Measurements from ENCODE around the gene NEBL.
"Not testable (repeated sequence)": the region's sequence is repeated elsewhere in the genome, so short reads cannot be mapped to it uniquely, and the experiment has no call there.

NEBL gene, protein sequence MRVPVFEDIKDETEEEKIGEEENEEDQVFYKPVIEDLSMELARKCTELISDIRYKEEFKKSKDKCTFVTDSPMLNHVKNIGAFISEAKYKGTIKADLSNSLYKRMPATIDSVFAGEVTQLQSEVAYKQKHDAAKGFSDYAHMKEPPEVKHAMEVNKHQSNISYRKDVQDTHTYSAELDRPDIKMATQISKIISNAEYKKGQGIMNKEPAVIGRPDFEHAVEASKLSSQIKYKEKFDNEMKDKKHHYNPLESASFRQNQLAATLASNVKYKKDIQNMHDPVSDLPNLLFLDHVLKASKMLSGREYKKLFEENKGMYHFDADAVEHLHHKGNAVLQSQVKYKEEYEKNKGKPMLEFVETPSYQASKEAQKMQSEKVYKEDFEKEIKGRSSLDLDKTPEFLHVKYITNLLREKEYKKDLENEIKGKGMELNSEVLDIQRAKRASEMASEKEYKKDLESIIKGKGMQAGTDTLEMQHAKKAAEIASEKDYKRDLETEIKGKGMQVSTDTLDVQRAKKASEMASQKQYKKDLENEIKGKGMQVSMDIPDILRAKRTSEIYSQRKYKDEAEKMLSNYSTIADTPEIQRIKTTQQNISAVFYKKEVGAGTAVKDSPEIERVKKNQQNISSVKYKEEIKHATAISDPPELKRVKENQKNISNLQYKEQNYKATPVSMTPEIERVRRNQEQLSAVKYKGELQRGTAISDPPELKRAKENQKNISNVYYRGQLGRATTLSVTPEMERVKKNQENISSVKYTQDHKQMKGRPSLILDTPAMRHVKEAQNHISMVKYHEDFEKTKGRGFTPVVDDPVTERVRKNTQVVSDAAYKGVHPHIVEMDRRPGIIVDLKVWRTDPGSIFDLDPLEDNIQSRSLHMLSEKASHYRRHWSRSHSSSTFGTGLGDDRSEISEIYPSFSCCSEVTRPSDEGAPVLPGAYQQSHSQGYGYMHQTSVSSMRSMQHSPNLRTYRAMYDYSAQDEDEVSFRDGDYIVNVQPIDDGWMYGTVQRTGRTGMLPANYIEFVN

DNA sequence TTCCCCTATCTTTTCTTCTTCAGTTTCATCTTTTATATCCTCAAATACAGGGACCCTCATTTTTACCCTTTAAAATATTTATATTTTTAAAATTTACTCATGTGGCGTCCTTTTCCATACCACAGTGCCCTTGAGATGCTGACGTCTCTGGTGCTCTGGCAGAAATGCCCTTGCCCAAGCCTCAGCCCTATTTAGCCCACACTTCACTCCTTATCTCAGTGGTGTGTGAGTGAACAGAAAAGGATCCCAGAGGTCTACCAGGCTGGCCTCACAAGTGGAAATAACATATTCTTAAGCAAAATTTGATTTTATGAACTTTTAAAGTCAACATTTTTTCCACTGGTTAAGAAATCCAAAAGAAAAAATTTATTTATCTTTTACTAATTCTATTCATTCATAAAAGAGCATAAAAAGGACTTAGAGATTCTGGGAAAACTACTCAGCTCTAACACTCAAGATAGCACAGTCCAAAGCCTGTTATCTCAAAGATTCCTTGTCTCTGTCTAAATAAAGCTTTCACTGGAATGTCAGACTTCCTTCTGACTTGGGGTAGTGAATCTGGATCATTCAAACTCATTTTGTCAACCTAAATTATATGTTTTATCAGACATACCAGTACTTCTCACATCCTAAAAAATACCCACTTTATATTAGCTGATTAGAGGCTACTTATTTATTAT, at the start of gene NEBL:
NEBL (minus strand) TSS at position 166 of the 680 bp plus-strand sequence; CDS start at position 60, 106 bp downstream.
- Mint-ChIP-seq H3K36me3 (no peaks in the 10 kb centered on the region), H3K4me1 (no peaks in the 10 kb centered on the region), H3K27ac (no peak within 1 kb of the TSS), H3K4me3 (no peak within 1 kb of the TSS), H3K9me3 (peaks cover 2% of the 10 kb centered on the region), H3K27me3 (no peaks in the 10 kb centered on the region)
- CTCF ChIA-PET: no interaction called here
- no peak for DNase-seq

- no peaks in the 10 kb centered on the region for H3K9me3 Mint-ChIP-seq
- H3K4me1 Mint-ChIP-seq: no peaks in the 10 kb centered on the region
- no peak for DNase-seq
- no peak overlapping the region for H3K4me3 Mint-ChIP-seq
- no peaks in the 10 kb centered on the region for H3K27me3 Mint-ChIP-seq
- no peak overlapping the region for H3K27ac Mint-ChIP-seq
- H3K36me3 Mint-ChIP-seq: no peaks in the 10 kb centered on the region
- CTCF ChIA-PET: no interaction called here
Measured at GRCh38 chr10:20945546-20946332, 48.6 kb upstream of the NEBL start.

DNA sequence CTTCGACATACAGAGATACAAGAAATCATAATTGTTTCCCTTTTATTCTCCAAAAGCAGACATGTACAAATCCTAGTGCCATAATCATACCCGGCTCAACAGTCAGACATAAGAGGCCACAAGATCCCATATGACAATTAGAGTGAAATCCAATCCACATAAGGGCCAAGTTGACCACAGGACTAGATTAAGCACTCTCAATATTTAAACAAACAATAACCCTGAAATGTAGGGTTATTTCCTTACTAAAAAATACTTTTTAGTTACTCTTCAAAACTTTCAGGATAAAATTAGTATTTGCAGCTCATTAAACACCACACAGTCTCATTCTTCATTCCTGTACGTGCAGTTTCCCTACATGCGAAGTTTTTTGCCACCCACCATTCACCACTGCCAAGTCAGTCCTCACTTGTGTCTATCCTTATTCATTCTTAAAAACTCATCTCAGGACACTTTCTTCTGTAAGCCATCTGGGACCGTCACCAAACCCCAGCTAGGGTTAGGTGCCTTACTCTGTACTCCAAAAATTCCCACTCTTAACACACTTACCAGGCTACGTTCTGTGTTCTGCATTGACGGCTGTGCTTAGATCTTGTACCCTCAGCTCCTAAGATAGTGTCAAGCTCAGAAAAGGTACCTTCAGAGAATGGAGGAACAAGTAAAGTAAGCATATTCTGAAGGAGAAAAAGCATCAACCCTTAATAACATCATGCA, 47.8 kb upstream of the NEBL start:
- CTCF ChIA-PET: no interaction called here

GRCh38 chr10:20939414-20939813, 42.3 kb upstream of the NEBL start:
- CTCF ChIA-PET, DNase-seq, H3K4me1 Mint-ChIP-seq, H3K9me3 Mint-ChIP-seq, H3K36me3 Mint-ChIP-seq, H3K4me3 Mint-ChIP-seq, H3K27ac Mint-ChIP-seq, H3K27me3 Mint-ChIP-seq: not testable (repeated sequence)

More for the DNA sequence above, 47.8 kb upstream of the NEBL start:
- Mint-ChIP-seq H3K9me3 (no peaks in the 10 kb centered on the region), H3K36me3 (no peaks in the 10 kb centered on the region), H3K4me1 (no peaks in the 10 kb centered on the region), H3K4me3 (no peak overlapping the region), H3K27me3 (no peaks in the 10 kb centered on the region), H3K27ac (no peak overlapping the region)
- DNase-seq: no peak

- Mint-ChIP-seq H3K36me3 (no peaks in the 10 kb centered on the region), H3K4me1 (no peaks in the 10 kb centered on the region), H3K4me3 (no peak overlapping the region), H3K27ac (no peak overlapping the region), H3K27me3 (no peaks in the 10 kb centered on the region), H3K9me3 (peaks cover 3% of the 10 kb centered on the region)
- no peak for DNase-seq
- CTCF ChIA-PET: no interaction called here
Measured at GRCh38 chr10:20936396-20936795, 39.3 kb upstream of the NEBL start.

GRCh38 chr10:20935931-20936330, 38.8 kb upstream of the NEBL start:
- CTCF ChIA-PET: no interaction called here
- H3K9me3 Mint-ChIP-seq: peaks cover 3% of the 10 kb centered on the region
- H3K27me3 Mint-ChIP-seq: no peaks in the 10 kb centered on the region
- no peak overlapping the region for H3K27ac Mint-ChIP-seq
- H3K4me3 Mint-ChIP-seq: no peak overlapping the region
- H3K36me3 Mint-ChIP-seq: no peaks in the 10 kb centered on the region
- no peak for DNase-seq
- no peaks in the 10 kb centered on the region for H3K4me1 Mint-ChIP-seq

- no peaks in the 10 kb centered on the region for H3K27me3 Mint-ChIP-seq
- no peak overlapping the region for H3K27ac Mint-ChIP-seq
- H3K4me3 Mint-ChIP-seq: no peak overlapping the region
- peaks cover 3% of the 10 kb centered on the region for H3K9me3 Mint-ChIP-seq
- H3K4me1 Mint-ChIP-seq: no peaks in the 10 kb centered on the region
- CTCF ChIA-PET: no interaction called here
- H3K36me3 Mint-ChIP-seq: no peaks in the 10 kb centered on the region
- no peak for DNase-seq
Measured at GRCh38 chr10:20935301-20935700, 38.2 kb upstream of the NEBL start.

DNA sequence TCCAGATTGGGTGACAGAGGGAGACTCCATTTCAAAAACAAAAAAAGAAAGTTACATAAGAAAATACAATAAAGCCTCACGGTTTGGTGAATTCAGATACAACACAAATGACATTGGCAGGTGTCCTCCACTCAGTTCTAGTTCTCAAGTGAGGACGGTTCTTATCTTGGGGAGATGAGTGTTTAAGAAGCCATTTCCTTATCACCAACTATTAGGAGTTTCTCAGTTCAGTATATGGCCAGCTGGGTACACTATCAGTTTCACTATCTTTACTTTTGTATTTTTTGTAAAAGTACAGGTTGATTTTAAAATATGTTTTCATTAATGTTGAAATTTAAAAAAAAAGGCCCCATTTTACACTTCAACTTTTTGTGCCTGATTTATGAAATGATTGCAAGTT, 36.6 kb upstream of the NEBL start:
- no peaks in the 10 kb centered on the region for H3K4me1 Mint-ChIP-seq
- no peak overlapping the region for H3K4me3 Mint-ChIP-seq
- DNase-seq: no peak
- no peaks in the 10 kb centered on the region for H3K36me3 Mint-ChIP-seq
- no peaks in the 10 kb centered on the region for H3K27me3 Mint-ChIP-seq
- no peak overlapping the region for H3K27ac Mint-ChIP-seq
- CTCF ChIA-PET: no interaction called here
- peaks cover 3% of the 10 kb centered on the region for H3K9me3 Mint-ChIP-seq

DNA sequence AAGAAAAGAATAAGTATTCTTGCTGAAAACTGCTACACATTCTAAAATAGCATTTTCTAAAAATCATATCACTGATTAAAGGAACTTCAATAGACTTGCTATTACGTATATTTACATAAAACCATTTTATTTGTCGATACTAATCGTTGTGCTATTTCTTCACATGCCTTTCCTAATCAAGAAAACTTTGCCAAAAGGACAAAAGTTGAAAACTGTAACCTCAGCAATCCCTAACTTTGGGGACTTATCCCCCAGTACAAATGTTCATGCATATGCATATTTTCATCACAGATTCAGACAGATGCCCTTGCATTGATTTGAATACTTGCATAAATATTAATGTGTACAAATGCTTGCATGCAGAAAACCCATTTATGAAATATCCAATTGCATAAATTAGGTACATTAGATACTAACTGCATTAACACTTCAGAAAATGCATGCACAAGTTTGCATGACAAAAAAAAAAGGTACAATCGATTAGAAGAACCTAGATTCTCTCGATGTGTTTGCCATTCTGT, 35.6 kb upstream of the NEBL start:
- DNase-seq: no peak
- Mint-ChIP-seq H3K4me1 (no peaks in the 10 kb centered on the region), H3K27ac (no peak overlapping the region), H3K36me3 (no peaks in the 10 kb centered on the region), H3K4me3 (no peak overlapping the region), H3K27me3 (no peaks in the 10 kb centered on the region), H3K9me3 (peaks cover 3% of the 10 kb centered on the region)
- CTCF ChIA-PET: no interaction called here

GRCh38 chr10:20931156-20931795, 34.2 kb upstream of the NEBL start:
- H3K27me3 Mint-ChIP-seq: no peaks in the 10 kb centered on the region
- no peaks in the 10 kb centered on the region for H3K36me3 Mint-ChIP-seq
- H3K4me3 Mint-ChIP-seq: no peak overlapping the region
- CTCF ChIA-PET: no interaction called here
- no peaks in the 10 kb centered on the region for H3K9me3 Mint-ChIP-seq
- H3K4me1 Mint-ChIP-seq: no peaks in the 10 kb centered on the region
- DNase-seq: no peak
- H3K27ac Mint-ChIP-seq: no peak overlapping the region

DNA sequence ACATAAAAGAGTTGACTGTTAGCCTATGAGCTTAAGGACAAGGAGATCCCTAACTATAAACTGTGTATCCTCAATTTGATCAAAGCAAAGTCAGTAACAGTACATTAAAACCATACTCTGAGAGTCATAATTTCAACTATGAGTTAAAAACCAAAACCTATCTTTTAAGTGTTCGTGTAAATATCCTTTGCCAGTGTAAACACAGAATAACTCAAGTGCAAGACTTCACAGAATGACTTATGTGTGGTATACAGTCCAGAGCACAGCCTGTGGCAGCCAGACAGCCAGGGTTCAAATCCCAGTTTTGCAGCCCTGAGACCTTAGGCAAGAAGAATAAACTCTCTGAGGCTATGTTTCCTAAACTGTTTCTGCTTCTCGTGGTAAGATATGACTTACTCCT, 30.3 kb upstream of the NEBL start:
- Mint-ChIP-seq H3K4me1 (no peaks in the 10 kb centered on the region), H3K36me3 (no peaks in the 10 kb centered on the region), H3K27me3 (no peaks in the 10 kb centered on the region), H3K4me3 (no peak overlapping the region), H3K27ac (no peak overlapping the region), H3K9me3 (no peaks in the 10 kb centered on the region)
- no peak for DNase-seq
- CTCF ChIA-PET: no interaction called here

GRCh38 chr10:20922451-20922850, 25.3 kb upstream of the NEBL start:
- H3K36me3 Mint-ChIP-seq: no peaks in the 10 kb centered on the region
- no peak for DNase-seq
- CTCF ChIA-PET: no interaction called here
- no peaks in the 10 kb centered on the region for H3K9me3 Mint-ChIP-seq
- no peaks in the 10 kb centered on the region for H3K4me1 Mint-ChIP-seq
- H3K4me3 Mint-ChIP-seq: no peak overlapping the region
- no peak overlapping the region for H3K27ac Mint-ChIP-seq
- no peaks in the 10 kb centered on the region for H3K27me3 Mint-ChIP-seq

GRCh38 chr10:20922033-20922432, 24.9 kb upstream of the NEBL start:
- Mint-ChIP-seq H3K27me3 (no peaks in the 10 kb centered on the region), H3K4me3 (no peak overlapping the region), H3K36me3 (no peaks in the 10 kb centered on the region), H3K9me3 (no peaks in the 10 kb centered on the region), H3K27ac (no peak overlapping the region), H3K4me1 (no peaks in the 10 kb centered on the region)
- CTCF ChIA-PET: no interaction called here
- no peak for DNase-seq
